SJSA1 (cell line): Measurements from ENCODE around the gene NTRK3. TPM values are rescaled to one million over a fixed set of nuclear protein-coding genes. Genes with fewer than 3 reads are reported as not detected.
"Not testable (repeated sequence)": the region's sequence is repeated elsewhere in the genome, so short reads cannot be mapped to it uniquely, and the experiment has no call there.

ENCODE experiments used
- DNase-seq, 2 experiments: peaks; one replicate each; pipeline ENCODE4 v3.0.0-alpha.2; 2015 to 2020; ENCODE audit warnings: low spot score in 2 of 2, low read depth in 1 of 2
- H3K27ac ChIP-seq: fragments of 250-450 bp; sonication (Bioruptor Pico); 2 replicates; pipeline ENCODE4 v1.5.1; 2020; ENCODE audit warnings: mild to moderate bottlenecking, moderate library complexity
- H3K27me3 ChIP-seq: fragments of 250-450 bp; sonication (Bioruptor Pico); replicated peaks from 2 replicates; pipeline ENCODE4 v1.5.1; 2020; ENCODE audit warnings: mild to moderate bottlenecking, moderate library complexity
- H3K36me3 ChIP-seq: fragments of 250-450 bp; sonication (Bioruptor Pico); 2 replicates; pipeline ENCODE4 v1.5.1; 2020; ENCODE audit warnings: mild to moderate bottlenecking
- H3K4me1 ChIP-seq: fragments of 250-450 bp; sonication (Bioruptor Pico); replicated peaks from 2 replicates; pipeline ENCODE4 v1.6.1; 2021; ENCODE audit warnings: mild to moderate bottlenecking
- H3K4me3 ChIP-seq: fragments of 250-450 bp; sonication (Bioruptor Pico); 2 replicates; pipeline ENCODE4 v1.5.1; 2020; ENCODE audit warnings: mild to moderate bottlenecking
- H3K9me3 ChIP-seq: fragments of 250-450 bp; sonication (Bioruptor Pico); replicated peaks from 2 replicates; pipeline ENCODE4 v1.5.1; 2020; ENCODE audit warnings: mild to moderate bottlenecking
- total RNA-seq: library from RNA; depleted of rRNA; stranded (reverse); fragments of >200 nt; shearing (Covaris generic); gene quantifications from 2 replicates; pipeline ENCODE4 v1.2.3, GENCODE V29; 2014

NTRK3 gene
- total RNA-seq, 1 experiment from 2014 or later = not detected

DNA sequence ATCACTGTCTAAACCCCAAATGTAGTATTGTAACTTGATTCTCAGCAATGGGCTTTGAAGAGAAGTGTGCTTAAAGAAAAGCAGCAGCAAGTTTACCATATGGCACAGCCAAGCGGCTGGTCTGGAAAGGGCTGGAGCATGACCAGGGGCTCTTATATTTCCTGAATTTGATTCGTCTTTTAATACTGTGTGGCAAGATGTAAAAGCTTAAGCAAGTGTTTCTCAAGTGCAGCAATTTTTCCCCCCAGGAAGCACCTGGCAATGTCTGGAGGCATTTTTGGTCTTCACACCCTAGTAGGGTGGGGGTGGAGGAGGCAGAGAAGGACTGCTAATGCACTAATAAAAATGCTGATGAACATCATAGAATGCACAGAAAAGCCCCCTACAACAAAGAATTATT, 397.9 kb downstream of the NTRK3 start:
- Histone ChIP-seq H3K27me3 (no peaks in the 10 kb centered on the region), H3K36me3 (no peaks in the 10 kb centered on the region), H3K27ac (no peak overlapping the region), H3K9me3 (no peaks in the 10 kb centered on the region), H3K4me1 (no peaks in the 10 kb centered on the region), H3K4me3 (no peak overlapping the region)
- no peak for DNase-seq

GRCh38 chr15:87851497-87851896, 405.0 kb downstream of the NTRK3 start:
- H3K36me3 ChIP-seq = no peaks in the 10 kb centered on the region
- no peak for DNase-seq
- no peaks in the 10 kb centered on the region for H3K9me3 ChIP-seq
- H3K27ac ChIP-seq = no peak overlapping the region
- H3K4me1 ChIP-seq = no peaks in the 10 kb centered on the region
- no peak overlapping the region for H3K4me3 ChIP-seq
- H3K27me3 ChIP-seq = no peaks in the 10 kb centered on the region

GRCh38 chr15:87850916-87851315, 405.6 kb downstream of the NTRK3 start:
- Histone ChIP-seq H3K36me3 (no peaks in the 10 kb centered on the region), H3K4me3 (no peak overlapping the region), H3K4me1 (no peaks in the 10 kb centered on the region), H3K27ac (no peak overlapping the region), H3K27me3 (no peaks in the 10 kb centered on the region), H3K9me3 (no peaks in the 10 kb centered on the region)
- DNase-seq = no peak

DNA sequence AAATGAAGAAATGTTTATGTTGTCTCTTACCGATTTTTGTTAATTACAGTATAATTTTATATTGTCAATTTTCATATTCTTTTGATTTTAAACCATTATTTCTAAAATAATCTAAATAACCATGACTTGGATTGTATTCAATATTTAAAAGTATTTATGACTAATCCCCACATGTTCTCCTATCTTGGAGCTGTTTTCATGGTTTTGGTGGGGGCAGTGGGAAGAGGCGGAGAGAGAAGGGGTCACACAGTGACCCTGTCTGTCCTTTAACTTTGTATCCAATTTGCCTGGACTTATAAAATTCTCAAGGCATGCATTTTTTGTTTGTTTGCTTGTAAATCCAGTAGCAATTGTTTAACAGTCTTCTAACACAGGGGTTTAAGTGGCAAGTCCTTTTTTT, 407.4 kb downstream of the NTRK3 start:
- no peaks in the 10 kb centered on the region for H3K9me3 ChIP-seq
- DNase-seq = no peak
- no peaks in the 10 kb centered on the region for H3K4me1 ChIP-seq
- H3K27ac ChIP-seq = no peak overlapping the region
- no peaks in the 10 kb centered on the region for H3K27me3 ChIP-seq
- no peaks in the 10 kb centered on the region for H3K36me3 ChIP-seq
- H3K4me3 ChIP-seq = no peak overlapping the region

GRCh38 chr15:87848012-87848411, 408.5 kb downstream of the NTRK3 start:
- no peaks in the 10 kb centered on the region for H3K36me3 ChIP-seq
- no peak for DNase-seq
- H3K4me1 ChIP-seq = no peaks in the 10 kb centered on the region
- H3K9me3 ChIP-seq = no peaks in the 10 kb centered on the region
- H3K27ac ChIP-seq = no peak overlapping the region
- no peaks in the 10 kb centered on the region for H3K27me3 ChIP-seq
- H3K4me3 ChIP-seq = no peak overlapping the region

GRCh38 chr15:87846746-87847145, 409.8 kb downstream of the NTRK3 start:
- no peaks in the 10 kb centered on the region for H3K4me1 ChIP-seq
- H3K27me3 ChIP-seq = no peaks in the 10 kb centered on the region
- DNase-seq = no peak
- no peak overlapping the region for H3K27ac ChIP-seq
- H3K9me3 ChIP-seq = no peaks in the 10 kb centered on the region
- H3K36me3 ChIP-seq = no peaks in the 10 kb centered on the region
- H3K4me3 ChIP-seq = no peak overlapping the region

DNA sequence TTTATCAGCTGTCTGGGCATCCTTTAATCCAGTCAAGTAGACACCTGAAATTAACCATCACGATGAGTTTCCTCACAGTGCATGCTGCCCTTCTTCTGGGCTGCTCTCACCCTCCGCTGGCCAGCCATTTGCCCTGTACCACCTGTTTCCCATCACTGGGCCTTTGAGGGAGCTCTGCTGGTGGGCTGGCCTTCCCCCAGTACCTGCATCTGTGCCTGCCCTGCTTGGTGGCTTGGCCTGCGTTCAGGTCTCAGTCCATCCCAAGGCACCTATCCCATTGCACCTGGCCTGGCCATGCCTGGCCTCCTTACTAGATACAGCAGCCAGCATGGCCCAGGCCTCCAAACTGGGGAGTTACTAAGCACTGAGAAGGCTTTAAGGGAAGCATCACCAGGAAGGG, 413.2 kb downstream of the NTRK3 start:
- Histone ChIP-seq H3K27ac (no peak overlapping the region), H3K9me3 (no peaks in the 10 kb centered on the region), H3K4me3 (no peak overlapping the region), H3K27me3 (no peaks in the 10 kb centered on the region), H3K36me3 (no peaks in the 10 kb centered on the region), H3K4me1 (no peaks in the 10 kb centered on the region)
- DNase-seq = no peak

DNA sequence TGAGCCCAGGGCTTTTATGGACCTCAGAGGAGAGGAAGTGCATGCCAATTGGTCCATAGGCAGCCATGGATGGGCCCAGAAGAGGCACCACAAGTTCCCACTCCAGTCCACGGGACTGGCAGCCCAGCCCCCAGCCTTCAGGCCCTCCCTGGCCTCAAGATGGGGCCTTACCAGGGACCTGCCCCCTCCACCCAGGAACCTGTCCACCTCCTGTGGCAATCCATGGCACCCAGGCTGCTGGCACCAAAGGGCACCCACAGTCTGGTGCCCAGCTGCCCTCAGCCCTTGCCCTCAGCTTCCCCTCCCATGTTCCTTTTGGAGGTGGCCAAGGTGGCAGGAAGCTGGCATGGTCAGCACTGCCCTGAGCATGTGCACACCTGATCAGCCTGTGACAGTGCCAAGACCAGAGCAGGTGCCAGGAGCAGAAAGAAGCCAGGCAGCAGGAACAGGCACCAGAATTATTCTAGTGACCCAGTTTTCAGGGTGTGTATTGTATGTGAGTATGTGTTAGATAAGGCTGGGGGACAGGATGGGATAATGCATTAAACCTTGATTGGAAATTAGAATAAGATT, 415.0 kb downstream of the NTRK3 start:
- Histone ChIP-seq H3K9me3 (no peaks in the 10 kb centered on the region), H3K4me3 (no peak overlapping the region), H3K27me3 (no peaks in the 10 kb centered on the region), H3K27ac (no peak overlapping the region), H3K36me3 (no peaks in the 10 kb centered on the region), H3K4me1 (no peaks in the 10 kb centered on the region)
- DNase-seq = no peak

GRCh38 chr15:87835830-87836229, 420.7 kb downstream of the NTRK3 start:
- H3K4me1 ChIP-seq = not testable (repeated sequence)

GRCh38 chr15:87833333-87833732, 423.2 kb downstream of the NTRK3 start:
- not testable (repeated sequence) for DNase-seq, H3K27ac ChIP-seq, H3K27me3 ChIP-seq, H3K4me3 ChIP-seq, H3K4me1 ChIP-seq, H3K9me3 ChIP-seq, H3K36me3 ChIP-seq

More at GRCh38 chr15:87835830-87836229, 420.7 kb downstream of the NTRK3 start:
- not testable (repeated sequence) for DNase-seq, H3K9me3 ChIP-seq, H3K27ac ChIP-seq, H3K36me3 ChIP-seq, H3K27me3 ChIP-seq, H3K4me3 ChIP-seq

GRCh38 chr15:87829332-87830050, 427.0 kb downstream of the NTRK3 start:
- no peaks in the 10 kb centered on the region for H3K27me3 ChIP-seq
- H3K4me1 ChIP-seq = peaks cover 7% of the 10 kb centered on the region
- no peak overlapping the region for H3K27ac ChIP-seq
- H3K9me3 ChIP-seq = peaks cover 7% of the 10 kb centered on the region; the same call in 1 of the 2 replicates
- no peak for DNase-seq
- no peaks in the 10 kb centered on the region for H3K36me3 ChIP-seq
- no peak overlapping the region for H3K4me3 ChIP-seq

DNA sequence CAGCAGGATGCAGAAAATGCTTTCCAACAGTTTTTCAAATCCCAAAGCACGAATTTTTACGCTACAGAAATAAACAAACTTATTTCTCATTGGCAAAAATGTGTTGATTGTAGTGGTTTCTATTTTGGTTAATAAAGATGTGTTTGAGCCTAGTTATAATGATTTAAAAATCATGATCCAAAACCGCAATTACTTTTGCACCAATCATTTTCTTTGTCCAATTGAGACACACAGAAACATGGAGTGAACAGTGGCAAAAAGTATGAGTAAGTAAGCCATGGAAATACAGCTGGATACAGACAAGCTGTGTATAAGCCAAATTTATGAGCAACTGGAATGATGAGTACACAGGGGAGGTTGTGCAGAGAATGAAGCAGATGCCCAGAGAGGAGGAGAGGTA, 427.9 kb downstream of the NTRK3 start:
- no peaks in the 10 kb centered on the region for H3K27me3 ChIP-seq
- no peak for DNase-seq
- no peak overlapping the region for H3K4me3 ChIP-seq
- H3K9me3 ChIP-seq = peaks cover 7% of the 10 kb centered on the region; the same call in 1 of the 2 replicates
- peaks cover 7% of the 10 kb centered on the region for H3K4me1 ChIP-seq
- H3K27ac ChIP-seq = no peak overlapping the region
- no peaks in the 10 kb centered on the region for H3K36me3 ChIP-seq

DNA sequence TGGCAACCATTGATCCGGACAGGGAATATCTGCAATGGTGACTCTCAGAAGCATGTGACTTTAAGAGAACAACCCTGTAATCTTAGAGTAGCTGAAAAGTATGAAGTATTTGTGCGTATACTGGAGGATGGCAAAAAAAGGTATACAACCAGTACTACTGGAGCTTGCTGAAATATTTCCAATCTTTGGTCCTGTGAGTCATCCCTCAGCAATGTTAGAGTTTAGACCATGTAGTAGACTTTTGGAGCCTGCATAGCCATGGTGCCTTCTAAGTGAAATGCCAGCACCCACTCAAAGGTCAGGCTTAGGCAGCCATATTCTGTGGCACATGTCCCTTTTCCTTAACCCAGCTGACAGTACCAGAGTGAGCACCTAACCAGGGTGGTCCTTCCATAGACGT, 429.4 kb downstream of the NTRK3 start:
- no peak for DNase-seq
- H3K9me3 ChIP-seq = peaks cover 7% of the 10 kb centered on the region; the same call in 1 of the 2 replicates
- H3K4me1 ChIP-seq = peaks cover 7% of the 10 kb centered on the region
- no peak overlapping the region for H3K4me3 ChIP-seq
- H3K36me3 ChIP-seq = no peaks in the 10 kb centered on the region
- H3K27me3 ChIP-seq = no peaks in the 10 kb centered on the region
- no peak overlapping the region for H3K27ac ChIP-seq

DNA sequence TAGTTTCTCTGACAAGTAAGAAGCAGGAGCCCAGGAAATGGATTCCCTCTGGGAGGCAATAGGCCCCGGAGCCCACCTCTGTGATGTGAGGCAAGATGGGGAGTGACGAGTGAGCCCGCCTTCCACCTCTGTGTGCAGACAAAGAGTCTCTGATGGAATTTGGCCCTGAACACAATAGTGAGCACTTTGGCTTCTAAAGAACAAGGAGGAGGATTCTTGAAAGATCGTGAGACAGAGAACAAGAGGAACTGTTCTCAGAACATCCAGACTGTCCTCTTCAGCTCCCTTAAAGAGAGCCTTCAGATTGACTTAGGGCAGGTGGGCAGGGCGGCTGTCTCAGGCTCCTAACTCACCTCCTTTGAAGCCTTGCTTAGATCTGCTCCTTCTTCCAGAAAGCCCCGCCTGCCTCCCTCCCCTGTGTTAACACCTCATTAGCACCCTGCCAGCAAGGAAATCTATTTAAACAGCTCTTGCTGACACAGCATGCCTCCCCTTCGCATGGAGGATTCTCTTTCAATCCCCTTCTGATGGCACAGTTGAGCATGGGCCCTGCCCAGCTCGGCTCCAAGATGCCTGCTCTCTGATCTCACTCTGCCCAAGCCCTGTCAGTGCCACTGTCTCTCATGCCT, 430.3 kb downstream of the NTRK3 start:
- Histone ChIP-seq H3K27me3 (no peaks in the 10 kb centered on the region), H3K27ac (no peak overlapping the region), H3K4me3 (no peak overlapping the region), H3K36me3 (no peaks in the 10 kb centered on the region), H3K4me1 (peaks cover 7% of the 10 kb centered on the region), H3K9me3 (peaks cover 7% of the 10 kb centered on the region; the same call in 1 of the 2 replicates)
- no peak for DNase-seq
